Measurements from ENCODE around the gene IL17RA. TPM values are rescaled to one million over a fixed set of nuclear protein-coding genes. Genes with fewer than 3 reads are reported as not detected.

IL17RA gene
- polyA plus RNA-seq, 1 donor from 2014 or later = 0.52 TPM

DNA sequence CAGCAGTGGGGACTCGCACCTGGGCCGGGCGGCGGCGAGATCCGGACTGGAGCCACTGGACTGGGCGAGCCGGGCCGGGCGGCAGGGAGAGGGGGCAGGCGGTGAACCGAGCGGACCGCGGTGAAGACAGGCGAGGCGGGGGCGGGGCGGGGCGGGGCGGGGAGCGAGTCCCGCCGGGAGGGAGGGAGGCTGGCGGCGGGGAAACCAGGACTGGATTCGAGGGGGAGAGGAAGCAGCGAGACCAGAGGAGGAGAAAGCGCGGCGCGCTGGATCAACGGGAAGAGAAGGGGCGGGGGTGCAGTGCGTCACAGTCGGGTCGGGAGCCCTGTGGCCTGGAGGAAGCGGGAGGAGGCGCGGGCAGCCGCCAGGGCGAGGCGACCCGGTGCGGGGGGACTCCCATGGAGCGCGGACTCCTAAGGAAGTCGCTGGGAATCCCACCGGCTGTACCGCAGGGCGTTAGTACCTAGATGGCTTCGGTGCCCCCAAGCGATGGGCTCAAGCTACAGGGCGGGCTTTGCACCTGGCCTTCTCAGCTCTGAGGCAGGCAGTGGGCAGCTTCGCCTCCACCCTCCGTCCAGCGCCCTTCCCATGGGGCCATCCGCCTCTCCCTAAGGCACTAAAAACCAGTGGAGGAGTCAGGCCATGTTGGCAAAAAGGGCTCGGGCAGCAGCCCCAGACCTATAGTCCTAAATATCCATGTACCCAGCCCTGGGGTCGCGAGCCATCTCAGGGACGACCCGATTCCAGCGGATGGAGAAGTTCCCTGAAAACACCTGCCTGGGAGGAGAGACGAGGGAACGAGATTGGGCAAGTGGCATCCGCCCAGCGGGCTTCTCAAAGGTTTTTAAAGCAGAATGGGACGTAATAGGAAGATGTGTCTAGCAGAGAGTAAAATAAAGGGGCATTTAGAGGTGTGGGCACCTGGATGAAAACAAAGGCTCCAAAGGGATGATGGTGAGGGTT is 36.7 kb downstream of the IL17RA start, which contains the start of gene TMEM121B:
TSS of gene TMEM121B (minus strand) at position 128 of the 963 bp plus-strand sequence. CDS start 233 bp downstream, outside the sequence.
- Histone ChIP-seq H3K79me2 (replicated peaks; ENCODE audit: insufficient read depth, low read length) (peaks cover 7% of the 10 kb centered on the region), H4K20me1 (ENCODE audit: insufficient read depth) (no peaks in the 10 kb centered on the region), H3K9ac (ENCODE audit: low read length) (peak within 1 kb of the TSS; percentile 85), H3K27ac (ENCODE audit: low read length) (peak within 1 kb of the TSS; percentile 70), H3K27me3 (ENCODE audit: insufficient read depth, low read depth, low read length) (no peaks in the 10 kb centered on the region), H2AFZ (ENCODE audit: low read depth, low read length) (peak within 1 kb of the TSS; percentile 69), H3K9me3 (ENCODE audit: low read length) (no peaks in the 10 kb centered on the region), H3F3A (ENCODE audit: insufficient read depth, low read length, poor library complexity, severe bottlenecking) (no peaks in the 10 kb centered on the region), H3K4me2 (ENCODE audit: low read length) (peak within 1 kb of the TSS; percentile 25), H3K36me3 (ENCODE audit: insufficient read depth, low read length) (no peaks in the 10 kb centered on the region), H3K9me2 (ENCODE audit: insufficient read depth, low read length) (no peaks in the 10 kb centered on the region), H3K4me3 (ENCODE audit: low read length) (peak within 1 kb of the TSS; percentile 76)
- TF ChIP-seq CTCF (IDR thresholded peaks at IDR 0.05; ENCODE audit: poor library complexity, severe bottlenecking) (peak; percentile 34), SMC3 (conservative IDR thresholded peaks at IDR 0.05; ENCODE audit: poor library complexity) (no peak), POLR2AphosphoS5 (IDR thresholded peaks at IDR 0.05) (peak; percentile 67), EP300 (conservative IDR thresholded peaks at IDR 0.05; ENCODE audit: poor library complexity, severe bottlenecking) (no peak), REST (IDR thresholded peaks at IDR 0.05; ENCODE audit: borderline replicate concordance) (no peak)

- no peaks in the 10 kb centered on the region for H3K9me3 ChIP-seq (ENCODE audit: low read length)
- H3K27ac ChIP-seq (ENCODE audit: low read length) = no peak overlapping the region
- no peak overlapping the region for H3K9ac ChIP-seq (ENCODE audit: low read length)
- H3K4me3 ChIP-seq (ENCODE audit: low read length) = no peak overlapping the region
- TF ChIP-seq POLR2AphosphoS5 (IDR thresholded peaks at IDR 0.05) (no peak), TAF1 (IDR thresholded peaks at IDR 0.05; ENCODE audit: low read depth) (no peak)
- no peaks in the 10 kb centered on the region for H3K9me2 ChIP-seq (ENCODE audit: insufficient read depth, low read length)
- H3K27me3 ChIP-seq (ENCODE audit: insufficient read depth, low read depth, low read length) = no peaks in the 10 kb centered on the region
- no peak overlapping the region for H2AFZ ChIP-seq (ENCODE audit: low read depth, low read length)
- H3F3A ChIP-seq (ENCODE audit: insufficient read depth, low read length, poor library complexity, severe bottlenecking) = no peaks in the 10 kb centered on the region
- no peak overlapping the region for H3K4me2 ChIP-seq (ENCODE audit: low read length)
- no peaks in the 10 kb centered on the region for H4K20me1 ChIP-seq (ENCODE audit: insufficient read depth)
- H3K36me3 ChIP-seq (ENCODE audit: insufficient read depth, low read length) = no peaks in the 10 kb centered on the region
- no peaks in the 10 kb centered on the region for H3K79me2 ChIP-seq (replicated peaks; ENCODE audit: insufficient read depth, low read length)
Measured at GRCh38 chr22:17130199-17130598, 45.4 kb downstream of the IL17RA start.

DNA sequence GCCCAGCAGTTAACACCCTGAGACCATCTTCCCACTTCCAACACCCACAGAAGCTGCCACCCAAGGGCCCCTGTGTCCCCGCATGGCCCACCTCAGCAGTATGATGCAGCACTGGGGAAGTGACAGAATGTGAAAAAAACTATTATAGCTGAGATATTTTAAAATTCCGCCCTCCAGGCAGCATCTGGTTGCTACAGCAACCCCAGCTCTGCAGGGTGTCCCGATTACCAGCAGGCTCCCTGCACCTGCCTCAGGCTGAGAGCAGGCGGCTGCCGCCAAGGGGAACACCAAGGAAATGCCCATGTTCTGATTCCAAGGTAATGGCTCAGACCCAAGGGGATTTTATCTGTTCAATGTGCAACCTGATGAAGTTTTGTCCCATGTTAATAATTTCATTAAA is 46.9 kb downstream of the IL17RA start:
- Histone ChIP-seq H3K36me3 (ENCODE audit: insufficient read depth, low read length) (no peaks in the 10 kb centered on the region), H3K27me3 (ENCODE audit: insufficient read depth, low read depth, low read length) (no peaks in the 10 kb centered on the region), H4K20me1 (ENCODE audit: insufficient read depth) (no peaks in the 10 kb centered on the region), H3K4me2 (ENCODE audit: low read length) (peak overlapping the region; percentile 11), H3K9ac (ENCODE audit: low read length) (peak overlapping the region; percentile 28), H3K9me3 (ENCODE audit: low read length) (no peaks in the 10 kb centered on the region), H3K79me2 (replicated peaks; ENCODE audit: insufficient read depth, low read length) (no peaks in the 10 kb centered on the region), H3K27ac (ENCODE audit: low read length) (peak overlapping the region; percentile 61), H3F3A (ENCODE audit: insufficient read depth, low read length, poor library complexity, severe bottlenecking) (no peaks in the 10 kb centered on the region), H3K4me3 (ENCODE audit: low read length) (peak overlapping the region; percentile 42), H3K9me2 (ENCODE audit: insufficient read depth, low read length) (no peaks in the 10 kb centered on the region), H2AFZ (ENCODE audit: low read depth, low read length) (no peak overlapping the region)
- no peak for TF ChIP-seq TAF1 (IDR thresholded peaks at IDR 0.05; ENCODE audit: low read depth)
- TF ChIP-seq EZH2 (IDR thresholded peaks at IDR 0.05; ENCODE audit: borderline replicate concordance, insufficient read depth, low read length, poor library complexity, severe bottlenecking) = no peak
- peak; percentile 61 for TF ChIP-seq MXI1 (conservative IDR thresholded peaks at IDR 0.05; ENCODE audit: poor library complexity, severe bottlenecking)
- peak; percentile 79 for TF ChIP-seq CTCF (IDR thresholded peaks at IDR 0.05; ENCODE audit: poor library complexity, severe bottlenecking)
- TF ChIP-seq POLR2AphosphoS5 (IDR thresholded peaks at IDR 0.05) = peak; percentile 54
- peak; percentile 75 for TF ChIP-seq SMC3 (conservative IDR thresholded peaks at IDR 0.05; ENCODE audit: poor library complexity)
- TF ChIP-seq REST (IDR thresholded peaks at IDR 0.05; ENCODE audit: borderline replicate concordance) = peak; percentile 19
- TF ChIP-seq EP300 (conservative IDR thresholded peaks at IDR 0.05; ENCODE audit: poor library complexity, severe bottlenecking) = peak; percentile 57
